WTC11 (cell line): ENCODE data around the gene TLR5. TPM values are rescaled to one million over a fixed set of nuclear protein-coding genes. Genes with fewer than 3 reads are reported as not detected.

Source experiments
- ATAC-seq: fragments of 200-7000 bp; cut with Tn5 transposase; 2 replicates; pipeline ENCODE4 v1.10.0; 2021; ENCODE audit warnings: mild to moderate bottlenecking, moderate library complexity
- CTCF ChIA-PET: fragments of 300-600 bp; sonication (Branson Sonifier 250); formaldehyde crosslinking; loops from one replicate; lab custom pipeline; 2021; ENCODE audit warnings: antibody characterized with exemption; lab: Charles Lee
- POLR2A ChIA-PET: fragments of 350-600 bp; sonication (Branson Sonifier 250); formaldehyde crosslinking; loops from one replicate; lab custom pipeline; 2021; ENCODE audit warnings: antibody characterized with exemption; lab: Charles Lee
- DNase-seq: peaks from one replicate; pipeline ENCODE4 v3.0.0; 2021; ENCODE audit warnings: low spot score
- H3K27ac Mint-ChIP-seq: 2 replicates; pipeline ENCODE4 v1.8.0; 2021; ENCODE audit warnings: mixed read lengths
- H3K27me3 Mint-ChIP-seq: 2 replicates; pipeline ENCODE4 v1.8.0; 2021; ENCODE audit warnings: low read depth, mild to moderate bottlenecking, moderate library complexity, mixed read lengths
- H3K36me3 Mint-ChIP-seq: 2 replicates; pipeline ENCODE4 v1.8.0; 2021; ENCODE audit warnings: mixed read lengths
- H3K4me1 Mint-ChIP-seq: 2 replicates; pipeline ENCODE4 v1.8.0; 2022; ENCODE audit warnings: mixed read lengths
- H3K4me3 Mint-ChIP-seq: 2 replicates; pipeline ENCODE4 v1.8.0; 2021; ENCODE audit warnings: mild to moderate bottlenecking, moderate library complexity, mixed read lengths
- H3K9me3 Mint-ChIP-seq: 2 replicates; pipeline ENCODE4 v1.8.0; 2021; ENCODE audit warnings: mixed read lengths
- ATF2 ChIP-seq: sonication (generic); formaldehyde crosslinking; IDR thresholded peaks from 2 replicates; pipeline ENCODE4 v1.8.1; 2022; ENCODE audit warnings: low read depth, missing genetic modification reagents, borderline replicate concordance
- CDX4 ChIP-seq: fragments of 250-450 bp; sonication (Bioruptor Pico); IDR thresholded peaks from 2 replicates; pipeline ENCODE4 v1.9.0; 2021; ENCODE audit warnings: moderate library complexity, mild to moderate bottlenecking, inconsistent platforms, borderline replicate concordance
- CREM ChIP-seq: sonication (generic); formaldehyde crosslinking; IDR thresholded peaks from 2 replicates; pipeline ENCODE4 v1.8.1; 2022; ENCODE audit warnings: mild to moderate bottlenecking, missing genetic modification reagents, moderate library complexity
- E2F4 ChIP-seq: sonication (generic); formaldehyde crosslinking; IDR thresholded peaks from 2 replicates; pipeline ENCODE4 v1.8.1; 2022; ENCODE audit warnings: low read depth, mild to moderate bottlenecking, moderate library complexity, missing genetic modification reagents, borderline replicate concordance
- ELF4 ChIP-seq: sonication (generic); formaldehyde crosslinking; IDR thresholded peaks from 2 replicates; pipeline ENCODE4 v1.8.1; 2022; ENCODE audit warnings: low read depth, mild to moderate bottlenecking, moderate library complexity, missing genetic modification reagents
- GABPB1 ChIP-seq: sonication (generic); formaldehyde crosslinking; IDR thresholded peaks from 2 replicates; pipeline ENCODE4 v1.8.1; 2023; ENCODE audit warnings: mild to moderate bottlenecking, missing genetic modification reagents
- GRHL2 ChIP-seq: fragments of 250-450 bp; sonication (Bioruptor Pico); IDR thresholded peaks from 2 replicates; pipeline ENCODE4 v1.8.0; 2022; ENCODE audit warnings: mild to moderate bottlenecking, moderate library complexity; ENCODE audit not compliant: insufficient replicate concordance, severe bottlenecking
- GTF2I ChIP-seq: fragments of 250-450 bp; sonication (Bioruptor Pico); conservative IDR thresholded peaks from 2 replicates; pipeline ENCODE4 v1.4.0; 2021; ENCODE audit warnings: mild to moderate bottlenecking
- IRF1 ChIP-seq: sonication (generic); formaldehyde crosslinking; IDR thresholded peaks from 2 replicates; pipeline ENCODE4 v1.8.0; 2023; ENCODE audit warnings: missing genetic modification reagents
- IRF2 ChIP-seq: sonication (generic); formaldehyde crosslinking; IDR thresholded peaks from 2 replicates; pipeline ENCODE4 v1.8.0; 2022; ENCODE audit warnings: low read depth, missing genetic modification reagents, borderline replicate concordance
- KAT7 ChIP-seq: sonication (generic); formaldehyde crosslinking; IDR thresholded peaks from 2 replicates; pipeline ENCODE4 v1.8.1; 2023; ENCODE audit warnings: missing genetic modification reagents, mild to moderate bottlenecking, borderline replicate concordance
- MAX ChIP-seq: sonication (generic); formaldehyde crosslinking; IDR thresholded peaks from 2 replicates; pipeline ENCODE4 v1.8.0; 2022; ENCODE audit warnings: mild to moderate bottlenecking, missing genetic modification reagents
- NFE2L1 ChIP-seq: sonication (generic); formaldehyde crosslinking; IDR thresholded peaks from 2 replicates; pipeline ENCODE4 v1.8.1; 2023; ENCODE audit warnings: missing genetic modification reagents
- NR1H2 ChIP-seq: sonication (generic); formaldehyde crosslinking; IDR thresholded peaks from 2 replicates; pipeline ENCODE4 v1.9.0; 2021; ENCODE audit warnings: mild to moderate bottlenecking, moderate library complexity, missing genetic modification reagents
- NR2C2 ChIP-seq: sonication (generic); formaldehyde crosslinking; IDR thresholded peaks from 2 replicates; pipeline ENCODE4 v1.8.0; 2022; ENCODE audit warnings: mild to moderate bottlenecking, missing genetic modification reagents
- PREB ChIP-seq: sonication (generic); formaldehyde crosslinking; IDR thresholded peaks from 2 replicates; pipeline ENCODE4 v1.8.1; 2022; ENCODE audit warnings: mild to moderate bottlenecking, missing genetic modification reagents, moderate library complexity, borderline replicate concordance
- RELA ChIP-seq: sonication (generic); formaldehyde crosslinking; IDR thresholded peaks from 2 replicates; pipeline ENCODE4 v1.8.1; 2022; ENCODE audit warnings: missing genetic modification reagents, mild to moderate bottlenecking, borderline replicate concordance
- SOX15 ChIP-seq: fragments of 250-450 bp; sonication (Bioruptor Pico); IDR thresholded peaks from 2 replicates; pipeline ENCODE4 v1.9.0; 2021; ENCODE audit warnings: mild to moderate bottlenecking
- TEAD4 ChIP-seq: sonication (generic); formaldehyde crosslinking; IDR thresholded peaks from 2 replicates; pipeline ENCODE4 v1.8.0; 2022; ENCODE audit warnings: mild to moderate bottlenecking, missing genetic modification reagents
- ZMAT4 ChIP-seq: fragments of 250-450 bp; sonication (Bioruptor Pico); IDR thresholded peaks from 2 replicates; pipeline ENCODE4 v1.9.0; 2021; ENCODE audit warnings: mild to moderate bottlenecking
- ZNF219 ChIP-seq: sonication (generic); formaldehyde crosslinking; IDR thresholded peaks from 2 replicates; pipeline ENCODE4 v1.8.0; 2023; ENCODE audit warnings: missing genetic modification reagents, mild to moderate bottlenecking, borderline replicate concordance
- ZNF232 ChIP-seq: sonication (generic); formaldehyde crosslinking; IDR thresholded peaks from 2 replicates; pipeline ENCODE4 v1.8.0; 2022; ENCODE audit warnings: mild to moderate bottlenecking, missing genetic modification reagents
- ZNF416 ChIP-seq: fragments of 250-450 bp; sonication (Bioruptor Pico); IDR thresholded peaks from 2 replicates; pipeline ENCODE4 v1.9.0; 2021; ENCODE audit warnings: mild to moderate bottlenecking, inconsistent platforms
- ZNF671 ChIP-seq: fragments of 250-450 bp; sonication (Bioruptor Pico); IDR thresholded peaks from 2 replicates; pipeline ENCODE4 v1.8.0; 2021; ENCODE audit warnings: mild to moderate bottlenecking
- ZSCAN18 ChIP-seq: fragments of 250-450 bp; sonication (Bioruptor Pico); IDR thresholded peaks from 2 replicates; pipeline ENCODE4 v2.1.2; 2022; ENCODE audit warnings: mild to moderate bottlenecking, moderate library complexity
- total RNA-seq: library from RNA; stranded (reverse); gene quantifications from 3 replicates; pipeline ENCODE4 v1.2.3, GENCODE V29; 2021

TLR5 gene
- total RNA-seq, 1 experiment from 2014 or later = 0.46 TPM

GRCh38 chr1:223186800-223187199 is 43.8 kb upstream of the TLR5 start:
- Mint-ChIP-seq H3K9me3 (no peaks in the 10 kb centered on the region), H3K27me3 (peaks cover 30% of the 10 kb centered on the region), H3K4me1 (no peaks in the 10 kb centered on the region), H3K4me3 (no peak overlapping the region)
- no peak for ATAC-seq
- TF ChIP-seq NR1H2 (CRISPR knock-in tag) = no peak
- no peak for TF ChIP-seq ZNF416 (CRISPR knock-in tag)
- TF ChIP-seq ELF4 (CRISPR knock-in tag) = no peak
- no peak for TF ChIP-seq CDX4 (CRISPR knock-in tag)
- no peak for TF ChIP-seq GABPB1 (CRISPR knock-in tag)
- no peak for TF ChIP-seq ZMAT4
- no peak for TF ChIP-seq GRHL2
- no peak for TF ChIP-seq E2F4 (CRISPR knock-in tag)
- TF ChIP-seq PREB (CRISPR knock-in tag) = no peak
- no peak for TF ChIP-seq SOX15 (CRISPR knock-in tag)
- no peak for TF ChIP-seq ZSCAN18 (CRISPR knock-in tag)
- no peak for TF ChIP-seq IRF2
- no peak for TF ChIP-seq CREM (CRISPR knock-in tag)
- TF ChIP-seq ZNF671 (CRISPR knock-in tag) = no peak
- TF ChIP-seq NR2C2 = no peak
- TF ChIP-seq KAT7 = no peak
- no peak for TF ChIP-seq NFE2L1 (CRISPR knock-in tag)
- TF ChIP-seq, all 79 proteins: peak for 0
- ChIA-PET POLR2A (no interaction called here), CTCF (interaction anchor here (1.1 to 1.5 kb wide), 2 partner anchors 53 to 345 kb away, joined by 5 to 10 read pairs; no protein-coding TSS in a partner anchor)
- Mint-ChIP-seq H3K27ac (no peak overlapping the region), H3K36me3 (no peaks in the 10 kb centered on the region)
- DNase-seq = no peak

GRCh38 chr1:223183268-223183862 is 40.3 kb upstream of the TLR5 start:
- ChIA-PET CTCF (no interaction called here), POLR2A (no interaction called here)
- Mint-ChIP-seq H3K4me1 (peaks cover 14% of the 10 kb centered on the region), H3K4me3 (no peak overlapping the region), H3K9me3 (peaks cover 3% of the 10 kb centered on the region), H3K36me3 (peaks cover 2% of the 10 kb centered on the region; the same call in 1 of the 2 replicates), H3K27me3 (peaks cover 64% of the 10 kb centered on the region), H3K27ac (no peak overlapping the region)
- DNase-seq (no peak), ATAC-seq (no peak)
- TF ChIP-seq GTF2I (CRISPR knock-in tag) = no peak
- no peak for TF ChIP-seq RELA (CRISPR knock-in tag)
- TF ChIP-seq SOX15 (CRISPR knock-in tag) = no peak
- TF ChIP-seq TEAD4 (CRISPR knock-in tag) = no peak
- TF ChIP-seq IRF1 = no peak
- TF ChIP-seq PREB (CRISPR knock-in tag) = no peak
- no peak for TF ChIP-seq ZNF232 (CRISPR knock-in tag)
- no peak for TF ChIP-seq ATF2 (CRISPR knock-in tag)
- no peak for TF ChIP-seq CDX4 (CRISPR knock-in tag)
- no peak for TF ChIP-seq MAX (CRISPR knock-in tag)
- no peak for TF ChIP-seq ELF4 (CRISPR knock-in tag)
- TF ChIP-seq ZNF219 = no peak
